ENCODE results near the gene USP25. TPM values are rescaled to one million over a fixed set of nuclear protein-coding genes. Genes with fewer than 3 reads are reported as not detected.

The USP25 gene
- total RNA-seq, 1 donor from 2014 or later: 54.5 TPM

GRCh38 chr21:15703932-15704331 is 25.9 kb upstream of the USP25 start:
- no peak overlapping the region for H3K4me3 ChIP-seq (ENCODE audit: low read depth, low read length)
- no peaks in the 10 kb centered on the region for H3K36me3 ChIP-seq (ENCODE audit: control insufficient read depth, insufficient read depth, low read length)
- TF ChIP-seq, protein P1, sequence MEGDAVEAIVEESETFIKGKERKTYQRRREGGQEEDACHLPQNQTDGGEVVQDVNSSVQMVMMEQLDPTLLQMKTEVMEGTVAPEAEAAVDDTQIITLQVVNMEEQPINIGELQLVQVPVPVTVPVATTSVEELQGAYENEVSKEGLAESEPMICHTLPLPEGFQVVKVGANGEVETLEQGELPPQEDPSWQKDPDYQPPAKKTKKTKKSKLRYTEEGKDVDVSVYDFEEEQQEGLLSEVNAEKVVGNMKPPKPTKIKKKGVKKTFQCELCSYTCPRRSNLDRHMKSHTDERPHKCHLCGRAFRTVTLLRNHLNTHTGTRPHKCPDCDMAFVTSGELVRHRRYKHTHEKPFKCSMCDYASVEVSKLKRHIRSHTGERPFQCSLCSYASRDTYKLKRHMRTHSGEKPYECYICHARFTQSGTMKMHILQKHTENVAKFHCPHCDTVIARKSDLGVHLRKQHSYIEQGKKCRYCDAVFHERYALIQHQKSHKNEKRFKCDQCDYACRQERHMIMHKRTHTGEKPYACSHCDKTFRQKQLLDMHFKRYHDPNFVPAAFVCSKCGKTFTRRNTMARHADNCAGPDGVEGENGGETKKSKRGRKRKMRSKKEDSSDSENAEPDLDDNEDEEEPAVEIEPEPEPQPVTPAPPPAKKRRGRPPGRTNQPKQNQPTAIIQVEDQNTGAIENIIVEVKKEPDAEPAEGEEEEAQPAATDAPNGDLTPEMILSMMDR (IDR thresholded peaks at IDR 0.05; ENCODE audit: insufficient read depth, low read length, severe bottlenecking): no peak
- DNase-seq (ENCODE audit: low read depth) (no peak), FAIRE-seq (no peak)
- H3K27me3 ChIP-seq (ENCODE audit: control insufficient read depth, insufficient read depth, low read length): no peaks in the 10 kb centered on the region

GRCh38 chr21:15706696-15707095 is 23.1 kb upstream of the USP25 start:
- Histone ChIP-seq H3K4me3 (ENCODE audit: low read depth, low read length) (no peak overlapping the region), H3K36me3 (ENCODE audit: control insufficient read depth, insufficient read depth, low read length) (no peaks in the 10 kb centered on the region), H3K27me3 (ENCODE audit: control insufficient read depth, insufficient read depth, low read length) (no peaks in the 10 kb centered on the region)
- FAIRE-seq (peak; percentile 96), DNase-seq (ENCODE audit: low read depth) (peak; percentile 99)
- TF ChIP-seq, protein P1 (IDR thresholded peaks at IDR 0.05; ENCODE audit: insufficient read depth, low read length, severe bottlenecking): no peak

GRCh38 chr21:15713412-15713811 is 16.4 kb upstream of the USP25 start:
- TF ChIP-seq, protein P1 (IDR thresholded peaks at IDR 0.05; ENCODE audit: insufficient read depth, low read length, severe bottlenecking): no peak
- peak; percentile 23 for DNase-seq (ENCODE audit: low read depth)
- Histone ChIP-seq H3K27me3 (ENCODE audit: control insufficient read depth, insufficient read depth, low read length) (no peaks in the 10 kb centered on the region), H3K4me3 (ENCODE audit: low read depth, low read length) (no peak overlapping the region), H3K36me3 (ENCODE audit: control insufficient read depth, insufficient read depth, low read length) (no peaks in the 10 kb centered on the region)
- no peak for FAIRE-seq

DNA sequence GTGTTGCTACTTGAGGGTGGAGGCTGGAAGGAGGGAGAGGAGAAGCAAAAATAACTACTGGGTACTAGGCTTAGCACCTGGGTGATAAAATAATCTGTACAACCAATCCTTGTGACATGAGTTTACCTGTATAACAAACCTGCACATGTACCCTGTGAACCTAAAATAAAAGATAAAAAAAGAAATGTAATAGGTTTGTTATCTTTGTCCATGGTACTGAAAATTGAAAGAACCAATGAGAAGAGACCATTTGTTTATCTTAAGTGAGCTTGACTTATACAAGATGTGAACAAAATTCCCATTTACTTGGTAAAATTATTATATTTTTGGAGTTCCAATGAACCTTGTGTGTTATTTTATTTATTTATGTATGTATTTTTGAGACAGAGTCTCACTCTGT is 11.1 kb upstream of the USP25 start:
- DNase-seq (ENCODE audit: low read depth): peak; percentile 7
- H3K4me3 ChIP-seq (ENCODE audit: low read depth, low read length): no peak overlapping the region
- H3K36me3 ChIP-seq (ENCODE audit: control insufficient read depth, insufficient read depth, low read length): no peaks in the 10 kb centered on the region
- FAIRE-seq: no peak
- no peaks in the 10 kb centered on the region for H3K27me3 ChIP-seq (ENCODE audit: control insufficient read depth, insufficient read depth, low read length)
- TF ChIP-seq, protein P1 (IDR thresholded peaks at IDR 0.05; ENCODE audit: insufficient read depth, low read length, severe bottlenecking): no peak

DNA sequence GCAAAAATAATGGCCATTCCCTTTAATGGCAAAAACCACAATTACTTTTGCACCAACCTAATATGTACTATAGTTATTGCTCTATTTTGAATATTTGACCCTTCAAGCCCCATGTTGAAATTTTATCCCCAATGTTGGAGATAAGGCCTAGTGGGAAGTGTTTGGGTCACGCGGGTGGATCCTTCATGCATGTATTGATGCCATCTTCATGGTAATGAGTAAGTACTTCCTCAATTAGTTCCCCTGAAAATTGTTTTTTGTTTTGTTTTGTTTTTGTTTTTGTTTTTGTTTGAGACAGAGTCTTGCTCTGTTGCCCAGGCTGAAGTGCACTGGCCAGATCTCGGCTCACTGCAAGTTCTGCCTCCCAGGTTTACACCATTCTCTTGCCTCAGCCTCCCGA is 9.8 kb upstream of the USP25 start:
- TF ChIP-seq, protein P1 (IDR thresholded peaks at IDR 0.05; ENCODE audit: insufficient read depth, low read length, severe bottlenecking): no peak
- Histone ChIP-seq H3K4me3 (ENCODE audit: low read depth, low read length) (no peak overlapping the region), H3K27me3 (ENCODE audit: control insufficient read depth, insufficient read depth, low read length) (no peaks in the 10 kb centered on the region), H3K36me3 (ENCODE audit: control insufficient read depth, insufficient read depth, low read length) (no peaks in the 10 kb centered on the region)
- DNase-seq (ENCODE audit: low read depth) (no peak), FAIRE-seq (no peak)

GRCh38 chr21:15722591-15723324 is 7.0 kb upstream of the USP25 start:
- FAIRE-seq: no peak
- no peak overlapping the region for H3K4me3 ChIP-seq (ENCODE audit: low read depth, low read length)
- no peaks in the 10 kb centered on the region for H3K27me3 ChIP-seq (ENCODE audit: control insufficient read depth, insufficient read depth, low read length)
- peak; percentile 62 for DNase-seq (ENCODE audit: low read depth)
- TF ChIP-seq, protein P1 (IDR thresholded peaks at IDR 0.05; ENCODE audit: insufficient read depth, low read length, severe bottlenecking): no peak
- no peaks in the 10 kb centered on the region for H3K36me3 ChIP-seq (ENCODE audit: control insufficient read depth, insufficient read depth, low read length)

Measured in bronchial epithelial cell (primary cell).